ENCODE measurements around the gene WDR33. TPM values are rescaled to one million over a fixed set of nuclear protein-coding genes. Genes with fewer than 3 reads are reported as not detected.

WDR33 gene
- total and polyA plus RNA-seq, 10 of the 15 experiments (the other 5 are each of a cell fraction or from before 2014, with no cell fraction given): 29.2 to 73.8 (median 45.6) TPM

DNA sequence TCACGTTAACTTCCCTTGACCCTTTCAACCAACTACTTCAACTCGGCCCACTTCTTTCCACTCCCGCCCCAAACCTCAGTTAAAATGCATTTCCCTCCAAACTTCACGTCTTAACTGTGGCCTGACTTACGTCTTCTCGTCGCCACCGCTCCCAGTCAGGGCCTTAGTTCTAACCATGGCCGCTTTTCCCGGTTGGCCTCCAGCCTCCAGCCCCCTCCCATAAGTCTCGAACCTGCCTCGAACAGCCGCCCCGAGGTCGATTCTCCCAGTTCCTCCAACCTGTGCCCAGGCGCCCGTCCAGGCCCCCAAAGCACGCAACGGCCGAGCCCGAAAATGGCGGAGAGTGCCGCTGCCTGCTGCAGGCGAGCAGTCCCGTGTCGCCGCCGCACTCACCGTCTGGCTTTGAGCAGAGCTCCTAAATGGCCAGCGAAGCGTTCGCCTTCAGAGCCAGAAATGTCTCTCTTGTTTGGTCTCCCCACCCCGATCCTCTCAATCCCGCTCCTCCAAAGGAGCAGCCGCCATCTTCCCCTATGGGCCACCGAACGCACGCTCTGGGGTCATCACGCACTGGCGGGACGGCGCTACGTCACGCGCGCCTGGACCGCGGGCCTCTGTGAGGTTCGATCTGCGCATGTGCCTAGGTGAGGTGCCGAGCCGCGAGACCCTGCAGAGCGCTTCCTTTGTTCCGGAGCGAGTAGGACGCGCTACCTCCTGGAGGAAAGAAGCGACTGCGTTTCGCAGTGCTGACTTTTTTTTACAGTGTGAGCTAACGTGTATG lies at the start of gene WDR33 (continued):
- TF ChIP-seq, protein P1, sequence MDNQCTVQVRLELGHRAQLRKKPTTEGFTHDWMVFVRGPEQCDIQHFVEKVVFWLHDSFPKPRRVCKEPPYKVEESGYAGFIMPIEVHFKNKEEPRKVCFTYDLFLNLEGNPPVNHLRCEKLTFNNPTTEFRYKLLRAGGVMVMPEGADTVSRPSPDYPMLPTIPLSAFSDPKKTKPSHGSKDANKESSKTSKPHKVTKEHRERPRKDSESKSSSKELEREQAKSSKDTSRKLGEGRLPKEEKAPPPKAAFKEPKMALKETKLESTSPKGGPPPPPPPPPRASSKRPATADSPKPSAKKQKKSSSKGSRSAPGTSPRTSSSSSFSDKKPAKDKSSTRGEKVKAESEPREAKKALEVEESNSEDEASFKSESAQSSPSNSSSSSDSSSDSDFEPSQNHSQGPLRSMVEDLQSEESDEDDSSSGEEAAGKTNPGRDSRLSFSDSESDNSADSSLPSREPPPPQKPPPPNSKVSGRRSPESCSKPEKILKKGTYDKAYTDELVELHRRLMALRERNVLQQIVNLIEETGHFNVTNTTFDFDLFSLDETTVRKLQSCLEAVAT (IDR thresholded peaks at IDR 0.05): peak; percentile 82
- TF ChIP-seq NFYB (IDR thresholded peaks at IDR 0.05; ENCODE audit: insufficient read depth, low read depth, low read length): no peak
- peak; percentile 96 for TF ChIP-seq YY1 (IDR thresholded peaks at IDR 0.05; ENCODE audit: low read depth, low read length)
- TF ChIP-seq, protein P2, sequence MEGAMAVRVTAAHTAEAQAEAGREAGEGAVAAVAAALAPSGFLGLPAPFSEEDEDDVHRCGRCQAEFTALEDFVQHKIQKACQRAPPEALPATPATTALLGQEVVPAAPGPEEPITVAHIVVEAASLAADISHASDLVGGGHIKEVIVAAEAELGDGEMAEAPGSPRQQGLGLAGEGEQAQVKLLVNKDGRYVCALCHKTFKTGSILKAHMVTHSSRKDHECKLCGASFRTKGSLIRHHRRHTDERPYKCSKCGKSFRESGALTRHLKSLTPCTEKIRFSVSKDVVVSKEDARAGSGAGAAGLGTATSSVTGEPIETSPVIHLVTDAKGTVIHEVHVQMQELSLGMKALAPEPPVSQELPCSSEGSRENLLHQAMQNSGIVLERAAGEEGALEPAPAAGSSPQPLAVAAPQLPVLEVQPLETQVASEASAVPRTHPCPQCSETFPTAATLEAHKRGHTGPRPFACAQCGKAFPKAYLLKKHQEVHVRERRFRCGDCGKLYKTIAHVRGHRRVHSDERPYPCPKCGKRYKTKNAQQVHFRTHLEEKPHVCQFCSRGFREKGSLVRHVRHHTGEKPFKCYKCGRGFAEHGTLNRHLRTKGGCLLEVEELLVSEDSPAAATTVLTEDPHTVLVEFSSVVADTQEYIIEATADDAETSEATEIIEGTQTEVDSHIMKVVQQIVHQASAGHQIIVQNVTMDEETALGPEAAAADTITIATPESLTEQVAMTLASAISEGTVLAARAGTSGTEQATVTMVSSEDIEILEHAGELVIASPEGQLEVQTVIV (IDR thresholded peaks at IDR 0.05; ENCODE audit: borderline replicate concordance, partially characterized antibody): peak; percentile 97
- TF ChIP-seq PML (IDR thresholded peaks at IDR 0.05; ENCODE audit: low read length): peak; percentile 95
- TF ChIP-seq EGR1 (IDR thresholded peaks at IDR 0.05; ENCODE audit: borderline replicate concordance in 1 of 2, low read depth in 2 of 2, low read length in 2 of 2): peak in 1 of 2 experiments; percentile 87; a peak in 1 of 3 replicates
- peak; percentile 89; the same call in 1 of the 2 replicates for TF ChIP-seq ASH2L (IDR thresholded peaks at IDR 0.05; ENCODE audit: borderline replicate concordance, low read depth)
- TF ChIP-seq, protein P3, sequence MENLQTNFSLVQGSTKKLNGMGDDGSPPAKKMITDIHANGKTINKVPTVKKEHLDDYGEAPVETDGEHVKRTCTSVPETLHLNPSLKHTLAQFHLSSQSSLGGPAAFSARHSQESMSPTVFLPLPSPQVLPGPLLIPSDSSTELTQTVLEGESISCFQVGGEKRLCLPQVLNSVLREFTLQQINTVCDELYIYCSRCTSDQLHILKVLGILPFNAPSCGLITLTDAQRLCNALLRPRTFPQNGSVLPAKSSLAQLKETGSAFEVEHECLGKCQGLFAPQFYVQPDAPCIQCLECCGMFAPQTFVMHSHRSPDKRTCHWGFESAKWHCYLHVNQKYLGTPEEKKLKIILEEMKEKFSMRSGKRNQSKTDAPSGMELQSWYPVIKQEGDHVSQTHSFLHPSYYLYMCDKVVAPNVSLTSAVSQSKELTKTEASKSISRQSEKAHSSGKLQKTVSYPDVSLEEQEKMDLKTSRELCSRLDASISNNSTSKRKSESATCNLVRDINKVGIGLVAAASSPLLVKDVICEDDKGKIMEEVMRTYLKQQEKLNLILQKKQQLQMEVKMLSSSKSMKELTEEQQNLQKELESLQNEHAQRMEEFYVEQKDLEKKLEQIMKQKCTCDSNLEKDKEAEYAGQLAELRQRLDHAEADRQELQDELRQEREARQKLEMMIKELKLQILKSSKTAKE (IDR thresholded peaks at IDR 0.05; ENCODE audit: low read depth, poor library complexity, severe bottlenecking): no peak
- 0 out of 2 replicates have a peak, but pooled peaks have one; percentile 50 for TF ChIP-seq ZNF207 (IDR thresholded peaks at IDR 0.05; ENCODE audit: borderline replicate concordance)
- TF ChIP-seq, protein P4, sequence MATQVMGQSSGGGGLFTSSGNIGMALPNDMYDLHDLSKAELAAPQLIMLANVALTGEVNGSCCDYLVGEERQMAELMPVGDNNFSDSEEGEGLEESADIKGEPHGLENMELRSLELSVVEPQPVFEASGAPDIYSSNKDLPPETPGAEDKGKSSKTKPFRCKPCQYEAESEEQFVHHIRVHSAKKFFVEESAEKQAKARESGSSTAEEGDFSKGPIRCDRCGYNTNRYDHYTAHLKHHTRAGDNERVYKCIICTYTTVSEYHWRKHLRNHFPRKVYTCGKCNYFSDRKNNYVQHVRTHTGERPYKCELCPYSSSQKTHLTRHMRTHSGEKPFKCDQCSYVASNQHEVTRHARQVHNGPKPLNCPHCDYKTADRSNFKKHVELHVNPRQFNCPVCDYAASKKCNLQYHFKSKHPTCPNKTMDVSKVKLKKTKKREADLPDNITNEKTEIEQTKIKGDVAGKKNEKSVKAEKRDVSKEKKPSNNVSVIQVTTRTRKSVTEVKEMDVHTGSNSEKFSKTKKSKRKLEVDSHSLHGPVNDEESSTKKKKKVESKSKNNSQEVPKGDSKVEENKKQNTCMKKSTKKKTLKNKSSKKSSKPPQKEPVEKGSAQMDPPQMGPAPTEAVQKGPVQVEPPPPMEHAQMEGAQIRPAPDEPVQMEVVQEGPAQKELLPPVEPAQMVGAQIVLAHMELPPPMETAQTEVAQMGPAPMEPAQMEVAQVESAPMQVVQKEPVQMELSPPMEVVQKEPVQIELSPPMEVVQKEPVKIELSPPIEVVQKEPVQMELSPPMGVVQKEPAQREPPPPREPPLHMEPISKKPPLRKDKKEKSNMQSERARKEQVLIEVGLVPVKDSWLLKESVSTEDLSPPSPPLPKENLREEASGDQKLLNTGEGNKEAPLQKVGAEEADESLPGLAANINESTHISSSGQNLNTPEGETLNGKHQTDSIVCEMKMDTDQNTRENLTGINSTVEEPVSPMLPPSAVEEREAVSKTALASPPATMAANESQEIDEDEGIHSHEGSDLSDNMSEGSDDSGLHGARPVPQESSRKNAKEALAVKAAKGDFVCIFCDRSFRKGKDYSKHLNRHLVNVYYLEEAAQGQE (IDR thresholded peaks at IDR 0.05; ENCODE audit: low read depth, low read length): no peak
- peak in 1 of 2 experiments; percentile 4; a peak in 1 of 4 replicates for TF ChIP-seq EP300 (IDR thresholded peaks at IDR 0.05; ENCODE audit: borderline replicate concordance in 1 of 2, control insufficient read depth in 1 of 2, low read depth in 2 of 2, low read length in 2 of 2)
- TF ChIP-seq PAX5 (IDR thresholded peaks at IDR 0.05; ENCODE audit: borderline replicate concordance, low read depth, low read length): peak; percentile 44; the same call in 1 of the 2 replicates
- TF ChIP-seq TARDBP (IDR thresholded peaks at IDR 0.05; ENCODE audit: borderline replicate concordance): no peak
- peak; percentile 93 for TF ChIP-seq CREM (IDR thresholded peaks at IDR 0.05; ENCODE audit: low read depth)
- no peak for TF ChIP-seq NFYA (IDR thresholded peaks at IDR 0.05; ENCODE audit: borderline replicate concordance, low read depth, low read length)
- peak; percentile 67 for TF ChIP-seq NR2C1 (IDR thresholded peaks at IDR 0.05)
- no peak for TF ChIP-seq SUPT20H (IDR thresholded peaks at IDR 0.05; ENCODE audit: borderline replicate concordance, control insufficient read depth, low read depth, low read length)
- TF ChIP-seq RBBP5 (conservative IDR thresholded peaks at IDR 0.05): peak; percentile 66; the same call in 1 of the 2 replicates
- TF ChIP-seq ZNF24 (IDR thresholded peaks at IDR 0.05): no peak
